Stimulated activated CD8-positive, alpha-beta memory T cell treated with anti-CD3 and anti-CD28 coated beads, Interleukin-12 subunit alpha, Interleukin-12 subunit beta, amount 100 ng/mL, for 4 hours (primary cell): ENCODE results near the gene PDF.
"Not testable (repeated sequence)": the region's sequence is repeated elsewhere in the genome, so short reads cannot be mapped to it uniquely, and the experiment has no call there.

Experiments used
- DNase-seq: peaks from one replicate; pipeline ENCODE4 v3.0.0-alpha.2; 2020; ENCODE audit warnings: low read depth

The PDF gene

GRCh38 chr16:69330286-69331109 is at the start of gene PDF:
TSS of gene PDF (minus strand) at chr16:69330588. CDS start at chr16:69330570, 18 bp downstream.
- DNase-seq = peak; percentile 81

- DNase-seq = no peak
Observed at GRCh38 chr16:69378760-69379159, 48.4 kb upstream of the PDF start.

DNA sequence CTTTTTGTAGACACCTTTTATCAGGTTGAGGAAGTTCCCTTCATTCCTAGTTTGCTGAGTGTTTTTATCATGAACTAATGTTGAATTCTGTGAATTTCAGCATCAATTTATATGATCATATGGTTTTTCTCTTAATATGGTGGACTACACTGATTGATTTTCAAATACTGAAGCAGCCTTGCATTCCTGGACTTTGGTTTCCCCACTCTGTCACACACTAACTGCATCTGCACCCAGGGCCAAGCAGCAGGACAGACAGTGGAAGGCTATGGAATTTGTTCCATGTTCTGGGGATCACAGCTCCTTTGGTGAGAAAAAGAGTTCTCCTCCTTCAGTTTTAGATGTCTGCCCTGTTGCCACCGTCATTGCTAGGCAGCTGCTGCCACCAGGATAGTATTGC is 47.6 kb upstream of the PDF start:
- no peak for DNase-seq

- no peak for DNase-seq
Observed at GRCh38 chr16:69376393-69377059, 46.1 kb upstream of the PDF start.

DNA sequence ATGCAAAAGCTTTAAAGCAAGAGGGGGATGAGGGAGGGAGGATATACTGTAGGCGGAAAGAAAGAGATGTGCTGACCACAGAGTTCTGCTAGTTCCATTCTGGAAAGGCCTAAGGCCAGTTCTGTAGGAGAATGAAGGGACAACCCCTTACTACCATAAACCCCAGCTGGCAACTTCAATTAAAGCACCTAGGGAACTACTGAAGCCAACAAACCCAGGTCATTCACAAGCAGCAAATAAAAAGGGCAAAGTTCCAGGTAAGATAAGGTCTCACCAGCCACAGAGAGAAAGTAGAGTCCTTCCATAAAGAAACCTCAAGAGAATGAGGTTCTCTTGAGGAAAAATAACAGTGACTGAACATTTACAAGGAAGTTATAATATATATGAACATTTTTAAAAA is 42.6 kb upstream of the PDF start:
- no peak for DNase-seq

GRCh38 chr16:69371564-69371963 is 41.2 kb upstream of the PDF start:
- no peak for DNase-seq

- DNase-seq = no peak
Observed at GRCh38 chr16:69368866-69369265, 38.5 kb upstream of the PDF start.

- DNase-seq = no peak
Observed at GRCh38 chr16:69367980-69368379, 37.6 kb upstream of the PDF start.

- no peak for DNase-seq
Observed at GRCh38 chr16:69366431-69366830, 36.0 kb upstream of the PDF start.

DNA sequence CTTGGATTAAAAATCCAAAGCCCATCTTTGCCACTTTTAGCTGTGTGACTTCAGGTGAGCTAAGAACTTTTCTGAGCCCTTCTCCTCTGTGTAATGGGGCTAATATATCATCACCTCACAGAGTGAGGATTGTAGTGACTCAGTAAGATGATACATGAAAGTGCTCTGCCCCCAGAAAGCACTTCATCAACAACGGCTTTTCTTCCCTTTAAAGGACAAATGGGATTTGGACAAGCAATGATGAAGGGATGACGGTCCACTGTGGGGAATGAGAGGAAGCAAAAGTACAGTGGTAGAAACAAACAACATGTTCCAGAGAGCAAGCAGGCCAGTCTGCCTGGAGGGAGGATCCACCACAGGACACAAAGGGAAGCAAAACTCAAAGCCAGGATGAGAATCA is 35.5 kb upstream of the PDF start:
- no peak for DNase-seq

DNA sequence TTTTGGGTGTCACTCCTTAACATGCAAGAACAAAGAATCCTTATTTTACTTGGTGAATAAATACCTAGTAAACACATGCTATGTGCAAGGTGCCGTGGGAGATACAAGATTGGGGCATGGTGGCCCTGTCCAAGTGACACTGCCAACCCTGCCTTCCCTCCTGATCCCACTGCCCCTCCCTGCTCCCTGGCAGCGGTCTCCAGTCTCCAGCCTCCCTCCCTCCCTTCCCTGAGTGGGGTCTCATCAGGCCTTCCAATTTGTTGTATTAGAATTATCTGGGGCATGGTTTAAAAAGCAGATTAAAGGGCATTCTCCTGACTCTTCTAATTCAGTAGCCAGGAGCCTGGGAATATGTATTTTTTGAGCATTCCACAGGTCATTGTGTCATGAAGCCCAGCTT is 33.7 kb upstream of the PDF start:
- no peak for DNase-seq

GRCh38 chr16:69363281-69363717 is 32.9 kb upstream of the PDF start:
- DNase-seq = no peak

DNA sequence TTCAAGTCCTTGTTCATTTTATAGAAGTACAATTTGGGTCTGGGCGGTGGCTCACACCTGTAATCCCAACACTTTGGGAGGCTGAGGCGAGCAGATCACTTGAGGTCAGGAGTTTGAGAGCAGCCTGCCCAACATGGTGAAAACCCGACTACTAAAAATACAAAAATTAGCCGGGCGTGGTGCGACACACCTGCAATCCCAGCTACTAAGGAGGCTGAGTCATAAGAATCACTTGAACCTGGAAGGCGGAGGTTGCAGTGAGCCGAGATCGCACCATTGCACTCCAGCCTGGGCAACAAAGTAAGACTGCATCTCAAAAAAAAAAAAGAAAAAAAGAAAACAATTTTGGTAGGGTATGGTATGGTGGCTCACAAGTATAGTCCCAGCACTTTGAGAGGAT is 29.7 kb upstream of the PDF start:
- DNase-seq = not testable (repeated sequence)

DNA sequence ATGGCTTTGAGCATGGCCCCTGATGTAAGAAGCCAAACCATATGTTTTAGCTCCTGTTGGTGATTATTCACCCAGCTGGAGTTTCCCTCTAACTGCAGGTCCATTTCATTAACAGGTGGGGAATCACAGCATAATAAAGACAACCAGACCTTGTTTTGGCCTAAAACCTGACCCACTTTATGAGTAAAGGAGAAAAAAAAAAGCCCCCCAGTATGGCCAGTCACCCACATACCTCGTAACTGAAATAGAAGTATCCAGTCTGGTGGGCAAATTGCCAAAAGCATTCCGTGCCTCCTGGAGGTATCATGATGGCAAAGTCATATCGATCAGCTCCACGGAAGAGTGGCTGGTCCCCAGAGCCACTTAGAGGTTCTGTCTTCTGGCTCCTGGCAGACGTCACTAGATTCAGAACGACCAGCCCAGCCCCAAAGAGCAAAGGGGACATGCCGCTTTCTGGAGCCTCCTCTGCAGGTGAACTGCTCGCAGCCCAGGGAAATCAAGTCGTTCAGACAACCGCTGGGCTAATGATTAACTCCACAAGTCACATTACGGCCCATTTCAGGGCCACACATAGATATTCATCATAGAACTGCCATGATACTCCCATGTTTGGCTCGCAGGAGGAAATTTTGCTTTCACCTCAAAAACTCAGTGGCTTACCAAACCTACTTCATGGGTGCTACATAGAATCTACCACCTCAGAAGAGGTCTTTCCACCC is 21.1 kb upstream of the PDF start, which contains the start of gene TMED6:
Gene TMED6, minus strand, starts transcription at position 478 of the 719 bp plus-strand sequence. Its CDS starts 33 bp downstream, at position 445.
- DNase-seq = no peak

DNA sequence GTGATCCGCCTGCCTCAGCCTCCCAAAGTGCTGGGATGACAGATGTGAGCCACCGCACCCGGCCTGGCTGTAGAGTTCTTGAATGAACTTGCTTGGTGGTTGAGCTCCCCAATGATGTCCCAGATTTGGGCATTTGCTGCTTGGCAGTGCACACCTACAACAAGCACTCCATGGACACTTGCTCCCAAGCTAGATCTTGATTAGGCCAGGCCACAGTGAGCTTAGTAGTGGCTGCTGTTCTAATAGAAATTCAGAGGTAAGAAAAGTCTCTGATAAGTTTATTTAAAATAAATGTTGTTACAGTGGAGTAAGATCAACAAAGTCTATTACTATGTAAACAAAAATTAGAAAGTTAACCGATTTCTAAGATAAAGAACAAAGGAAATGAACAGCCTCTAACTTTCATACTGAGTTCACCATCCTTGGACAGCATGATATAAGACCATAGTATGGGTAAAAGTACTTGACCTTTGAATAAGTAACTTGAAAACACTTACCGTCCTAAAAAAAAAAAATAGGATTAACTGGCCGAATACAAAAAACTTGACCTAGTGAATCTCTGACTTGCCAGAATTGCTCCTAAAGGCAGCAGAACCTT is 20.2 kb upstream of the PDF start:
- no peak for DNase-seq

DNA sequence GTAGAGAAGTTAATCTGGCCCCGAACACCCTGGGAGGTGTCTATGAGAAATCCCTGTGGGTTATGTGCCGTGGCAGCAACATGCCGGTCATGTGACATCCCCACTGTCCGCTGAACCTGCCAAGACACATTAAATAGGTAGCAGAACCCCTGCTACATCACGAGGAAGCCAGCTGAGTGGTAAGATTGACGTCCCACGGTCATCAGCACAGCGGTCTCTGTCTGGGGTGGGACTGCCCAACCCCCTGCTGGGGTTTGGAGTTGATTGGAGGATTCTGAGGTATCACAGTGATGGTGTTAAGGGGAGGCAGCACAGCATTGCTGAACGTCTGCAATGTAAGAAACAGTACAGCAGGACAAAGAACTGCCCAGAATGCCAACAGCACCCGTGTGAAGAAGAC is 19.1 kb upstream of the PDF start:
- DNase-seq = no peak

GRCh38 chr16:69348222-69348621 is 17.8 kb upstream of the PDF start:
- no peak for DNase-seq

GRCh38 chr16:69346683-69347082 is 16.3 kb upstream of the PDF start:
- DNase-seq = no peak

GRCh38 chr16:69345923-69346322 is 15.5 kb upstream of the PDF start:
- DNase-seq = no peak

- DNase-seq = no peak
Observed at GRCh38 chr16:69344171-69344570, 13.8 kb upstream of the PDF start.

GRCh38 chr16:69340095-69340644 is 9.8 kb upstream of the PDF start:
- no peak for DNase-seq
